ENCODE results near the gene GATA5.

DNA sequence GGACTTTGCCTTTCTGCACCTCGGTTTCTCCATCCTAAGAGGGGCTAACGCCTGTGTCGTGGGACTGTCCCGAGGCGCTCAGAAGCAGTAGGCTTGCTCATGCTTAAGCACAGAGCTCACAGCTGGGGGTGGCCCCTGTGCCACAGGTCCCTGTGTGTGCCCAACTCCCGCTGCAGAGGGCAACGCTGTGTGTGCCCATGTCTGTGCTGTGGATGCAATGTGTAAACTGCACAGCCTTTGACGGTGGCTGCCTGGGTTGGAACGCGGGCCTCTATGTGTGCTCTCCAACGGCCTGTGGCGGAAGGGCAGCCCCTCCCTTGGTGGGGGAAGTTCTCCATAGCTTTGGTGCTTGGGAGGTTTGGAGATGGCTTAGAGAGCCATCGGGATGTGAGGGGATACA is 10.7 kb upstream of the GATA5 start:
- no peak for TF ChIP-seq CTCF (IDR thresholded peaks at IDR 0.05 in 8 of 11, conservative IDR thresholded peaks at IDR 0.05 in 3 of 11)
- no peak for TF ChIP-seq POLR2AphosphoS5 (IDR thresholded peaks at IDR 0.05)

Measured in spleen (tissue), 7 donors.